PC-3 (cell line): ENCODE results near the gene TUBGCP5.

Experiments used
- CTCF ChIP-seq: fragments of 300-600 bp; sonication (generic); conservative IDR thresholded peaks from 2 replicates; pipeline ENCODE4 v1.5.1; 2017; ENCODE audit warnings: antibody characterized with exemption, low read depth, mild to moderate bottlenecking, low read length
- EZH2 ChIP-seq: fragments of 300-600 bp; sonication (generic); IDR thresholded peaks from one replicate; pipeline ENCODE4 v1.6.1; 2017; ENCODE audit warnings: antibody characterized with exemption, mild to moderate bottlenecking, low read length; ENCODE audit not compliant: unreplicated experiment
- EZH2phosphoT487 ChIP-seq: fragments of 300-600 bp; sonication (generic); IDR thresholded peaks from 2 replicates; pipeline ENCODE4 v1.6.1; 2018; ENCODE audit warnings: mild to moderate bottlenecking, antibody characterized with exemption, low read length, borderline replicate concordance

DNA sequence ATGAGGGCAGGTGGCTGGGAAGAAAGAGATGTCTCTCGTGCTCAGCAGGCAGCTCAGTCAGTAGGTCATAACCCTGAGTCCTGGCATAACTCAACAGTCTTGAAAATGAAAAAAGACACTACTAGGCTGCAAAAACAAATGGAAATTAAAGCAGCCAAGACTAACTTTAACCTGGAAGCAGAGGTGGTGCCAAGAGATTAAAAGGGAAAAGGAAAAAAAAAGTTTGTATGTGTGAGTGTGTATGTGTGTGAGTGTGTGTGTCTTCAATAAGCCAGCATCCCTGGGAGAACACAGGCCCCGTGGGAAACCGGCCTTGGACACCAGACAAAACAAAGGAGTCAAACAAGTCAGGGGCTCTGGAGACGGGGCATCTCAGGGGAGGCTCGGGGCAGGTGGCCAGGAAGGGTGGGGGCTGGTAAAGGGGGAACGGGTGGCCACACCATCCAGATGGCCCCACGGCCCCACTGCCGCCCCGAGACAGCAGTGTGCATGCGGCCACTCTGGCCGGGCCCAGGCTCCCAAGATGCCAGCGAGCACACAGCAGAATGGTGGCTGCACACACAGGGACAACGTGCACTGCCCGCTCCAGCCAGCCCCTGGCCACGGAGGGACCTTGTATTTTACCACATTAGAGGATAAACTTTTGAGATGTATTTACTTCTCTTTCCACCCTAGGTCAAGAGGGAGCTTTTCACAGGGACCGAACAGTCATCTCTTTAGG is 83.0 kb downstream of the TUBGCP5 start:
- no peak for TF ChIP-seq CTCF
- TF ChIP-seq EZH2: no peak
- TF ChIP-seq EZH2phosphoT487: no peak
